HepG2 (cell line): ENCODE measurements around the gene MTCH2. TPM values are rescaled to one million over a fixed set of nuclear protein-coding genes. Genes with fewer than 3 reads are reported as not detected.
A peak's percentile ranks its signal among the peaks of the same experiment; 100 is the strongest.

Experiments used
- ATAC-seq: fragments of 200-7000 bp; cut with Tn5 transposase; 3 replicates; pipeline ENCODE4 v1.9.1; 2020; ENCODE audit warnings: mild to moderate bottlenecking, moderate library complexity
- BruUV-seq: library from RNA; stranded (reverse); fragments of 400-500 nt; replicated peaks from 2 replicates; lab custom pipeline; 2021; lab: Mats Ljungman, UMichigan
- CTCF ChIA-PET: fragments of 300-600 bp; formaldehyde crosslinking; extraction: SDS; loops from one replicate; lab custom pipeline; 2021; ENCODE audit warnings: low total read pairs, inconsistent platforms, low intra/inter-chr PET ratio; lab: Yijun Ruan, JAX
- POLR2A ChIA-PET: fragments of 350-600 bp; sonication (Branson Sonifier 250); formaldehyde crosslinking; loops from one replicate; lab custom pipeline; 2020; ENCODE audit warnings: antibody characterized with exemption, inconsistent platforms; lab: Yijun Ruan, JAX
- DNase-seq: peaks from one replicate; pipeline ENCODE4 v3.0.0-alpha.2; 2015; ENCODE audit warnings: low spot score
- FAIRE-seq: peaks from 3 replicates; lab custom pipeline; 2011; peaks lifted over from hg19 to GRCh38; lab: Jason Lieb, UNC
- H2AFZ ChIP-seq: one replicate; pipeline ENCODE4 v1.6.1; 2011; ENCODE audit warnings: low read length, inconsistent platforms
- H3K27ac ChIP-seq: fragments of 300-600 bp; 3 replicates; pipeline ENCODE4 v1.8.0; 2011; ENCODE audit warnings: mixed run types, mild to moderate bottlenecking, mixed read lengths, low read length, inconsistent platforms; ENCODE audit not compliant: insufficient read depth; ENCODE audit errors: extremely low read length
- H3K27me3 ChIP-seq, 2 experiments: fragments of 200-600 bp in 1 of 2; 2 replicates in 1 of 2; 3 replicates in 1 of 2; pipeline versions ENCODE4 v1.6.0 to v1.8.0; 2011; ENCODE audit warnings: low read length in 2 of 2, mild to moderate bottlenecking in 2 of 2, moderate library complexity in 2 of 2, inconsistent platforms in 1 of 2; ENCODE audit not compliant: insufficient read depth in 2 of 2, control insufficient read depth in 1 of 2
- H3K36me3 ChIP-seq, 2 experiments: fragments of 200-600 bp in 1 of 2; replicated peaks in 1 of 2; 2 replicates in 1 of 2; 3 replicates in 1 of 2; pipeline versions ENCODE4 v1.5.1 to v1.8.0; 2011; ENCODE audit warnings: low read length in 2 of 2, inconsistent platforms in 1 of 2; ENCODE audit not compliant: insufficient read depth in 2 of 2, control insufficient read depth in 1 of 2
- H3K4me1 ChIP-seq: 2 replicates; pipeline ENCODE4 v1.5.1; 2012; ENCODE audit warnings: low read length, inconsistent platforms; ENCODE audit not compliant: insufficient read depth
- H3K4me2 ChIP-seq: 2 replicates; pipeline ENCODE4 v1.6.0; 2011; ENCODE audit warnings: low read depth, low read length, inconsistent platforms
- H3K4me3 ChIP-seq, 3 experiments: fragments of 200-600 bp in 1 of 3; sonication (generic), shearing (Covaris generic) in 1 of 3; replicated peaks in 1 of 3; 2 replicates each; pipeline ENCODE4 v1.5.1; 2011 to 2016; ENCODE audit warnings: low read length in 3 of 3, inconsistent platforms in 2 of 3, low read depth in 2 of 3, mild to moderate bottlenecking in 2 of 3, control low read depth in 1 of 3, mixed read lengths in 1 of 3; ENCODE audit not compliant: insufficient read depth in 1 of 3
- H3K79me2 ChIP-seq: one replicate; pipeline ENCODE4 v1.6.1; 2011; ENCODE audit warnings: low read length, inconsistent platforms; ENCODE audit not compliant: insufficient read depth
- H3K9ac ChIP-seq: 2 replicates; pipeline ENCODE4 v1.6.0; 2011; ENCODE audit warnings: mild to moderate bottlenecking, low read depth, low read length, inconsistent platforms; ENCODE audit not compliant: insufficient read depth
- H3K9me3 ChIP-seq: 2 replicates; pipeline ENCODE4 v1.5.1; 2012; ENCODE audit warnings: mild to moderate bottlenecking, low read length
- H4K20me1 ChIP-seq: 2 replicates; pipeline ENCODE4 v1.6.0; 2011; ENCODE audit warnings: inconsistent platforms, mild to moderate bottlenecking, low read length, moderate library complexity; ENCODE audit not compliant: insufficient read depth
- AGO2 ChIP-seq: fragments of 200-400 bp; formaldehyde crosslinking; optimal IDR thresholded peaks from 2 replicates; pipeline ENCODE3; 2017; ENCODE audit warnings: mild to moderate bottlenecking, low read depth, low read length, moderate library complexity
- MAFK ChIP-seq, 2 experiments: IDR thresholded peaks in 1 of 2; conservative IDR thresholded peaks in 1 of 2; 2 replicates each; pipeline ENCODE4 v1.6.1; 2011; ENCODE audit warnings: improper control_type of control experiment in 2 of 2, low read length in 2 of 2
- PCBP1 ChIP-seq: fragments of 200-400 bp; formaldehyde crosslinking; IDR thresholded peaks from 2 replicates; pipeline ENCODE4 v1.6.1; 2017; ENCODE audit warnings: mild to moderate bottlenecking, low read depth, low read length, borderline replicate concordance
- RBFOX2 ChIP-seq: fragments of 200-400 bp; formaldehyde crosslinking; IDR thresholded peaks from 2 replicates; pipeline ENCODE4 v1.6.1; 2017; ENCODE audit warnings: low read depth, mild to moderate bottlenecking, low read length
- ZFP62 ChIP-seq: sonication (generic); formaldehyde crosslinking; IDR thresholded peaks from 2 replicates; pipeline ENCODE4 v1.4.0; 2020; ENCODE audit warnings: missing genetic modification reagents
- ZUFSP ChIP-seq: sonication (generic); formaldehyde crosslinking; IDR thresholded peaks from 2 replicates; pipeline ENCODE4 v1.9.0; 2021; ENCODE audit warnings: missing genetic modification reagents, mild to moderate bottlenecking, borderline replicate concordance
- WGBS: methylation state at CpG from one replicate; pipeline ENCODE4 v1.1.6; 2017; ENCODE audit warnings: low lambda C conversion rate; 5-methylcytosine and 5-hydroxymethylcytosine counted together
- in situ Hi-C: cut with HindIII; loops from 2 replicates; pipeline ENCODE4 v1.10.0; 2017; ENCODE audit warnings: low pct_unique_long_range_greater_than_20kb; ENCODE audit not compliant: extremely low pct_ligation_motif_present
- intact Hi-C: fragments of 100-400 bp; cut with micrococcal nuclease; formaldehyde crosslinking; loops from one replicate; pipeline ENCODE4 v1.10.0; 2022; ENCODE audit not compliant: unreplicated experiment
- polyA plus RNA-seq, 8 experiments: library from polyadenylated mRNA; depleted of rRNA in 3 of 8; stranded (reverse) in 7 of 8; unstranded in 1 of 8; fragments of >200 nt; fragmentation: Illumina TruSeq in 4 of 8; extraction: Trizol in 4 of 8; gene quantifications; 2 replicates each; pipeline versions ENCODE4 v1.2.1 to v1.2.3, GENCODE V29; 2011 to 2016; ENCODE audit warnings: low read depth in 4 of 8, missing spikeins in 1 of 8, mixed read lengths in 1 of 8; ENCODE audit not compliant: insufficient read depth in 1 of 8
- total RNA-seq, 5 experiments: library from RNA; depleted of rRNA; stranded (reverse); fragments of >200 nt; fragmentation: Illumina TruSeq; extraction: Trizol; gene quantifications; 2 replicates each; pipeline ENCODE4 v1.2.3, GENCODE V29; 2016; ENCODE audit warnings: low read depth in 1 of 5
- TF ChIP-seq, protein P1 (sequence below): conservative IDR thresholded peaks from 2 replicates; pipeline ENCODE4 v1.6.1; 2018; ENCODE audit warnings: missing genetic modification reagents

The MTCH2 gene
- total and polyA plus RNA-seq, 2 of the 13 experiments (the other 11 are each of a cell fraction or from before 2014, with no cell fraction given) = 112 to 272 TPM

DNA sequence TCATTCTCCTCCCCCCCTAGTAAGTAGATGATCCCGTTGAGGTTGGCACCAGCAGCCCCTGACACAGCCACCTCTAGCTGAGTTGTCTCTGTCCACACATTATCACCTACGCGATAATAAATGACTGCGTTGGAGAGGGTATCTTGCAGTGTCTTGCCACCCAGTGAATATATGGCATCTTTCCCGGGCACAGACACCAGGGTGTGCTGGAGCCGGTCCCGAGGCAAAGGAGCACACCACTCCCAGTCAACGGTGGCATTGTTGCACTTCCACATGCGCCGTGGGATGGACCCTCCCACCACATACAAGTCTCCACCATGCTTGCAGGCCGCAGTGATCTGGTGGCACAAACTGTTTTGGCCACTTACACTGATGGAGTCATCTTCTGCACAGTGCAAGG, 69.0 kb downstream of the MTCH2 start:
- WGBS = 95% methylated on average over 11 of the region's 11 CpGs
- H3K4me2 ChIP-seq = no peak overlapping the region
- intact Hi-C loops = no loop called here
- no peak for DNase-seq
- no peak overlapping the region for H3K4me3 ChIP-seq
- no peaks in the 10 kb centered on the region; a peak in 1 of 5 replicates for H3K27me3 ChIP-seq
- no TSS peak for BruUV-seq
- in situ Hi-C loops = no loop called here
- POLR2A ChIA-PET = interaction anchor here (2.3 kb wide), 1 partner anchor 7 kb away, joined by 8 read pairs; the partner anchor contains the start of gene PTPMT1
- peaks cover 12 to 47% of the 10 kb centered on the region in 2 experiments for H3K36me3 ChIP-seq
- peaks cover 20% of the 10 kb centered on the region for H3K79me2 ChIP-seq
- CTCF ChIA-PET = no interaction called here
- no peaks in the 10 kb centered on the region for H4K20me1 ChIP-seq
- H2AFZ ChIP-seq = no peak overlapping the region
- FAIRE-seq = no peak
- no peaks in the 10 kb centered on the region for H3K9me3 ChIP-seq
- H3K4me1 ChIP-seq = peaks cover 12% of the 10 kb centered on the region
- TF ChIP-seq ZUFSP = no peak
- TF ChIP-seq AGO2 = peak; percentile 25
- ATAC-seq = no peak
- H3K27ac ChIP-seq = no peak overlapping the region
- no peak overlapping the region for H3K9ac ChIP-seq

DNA sequence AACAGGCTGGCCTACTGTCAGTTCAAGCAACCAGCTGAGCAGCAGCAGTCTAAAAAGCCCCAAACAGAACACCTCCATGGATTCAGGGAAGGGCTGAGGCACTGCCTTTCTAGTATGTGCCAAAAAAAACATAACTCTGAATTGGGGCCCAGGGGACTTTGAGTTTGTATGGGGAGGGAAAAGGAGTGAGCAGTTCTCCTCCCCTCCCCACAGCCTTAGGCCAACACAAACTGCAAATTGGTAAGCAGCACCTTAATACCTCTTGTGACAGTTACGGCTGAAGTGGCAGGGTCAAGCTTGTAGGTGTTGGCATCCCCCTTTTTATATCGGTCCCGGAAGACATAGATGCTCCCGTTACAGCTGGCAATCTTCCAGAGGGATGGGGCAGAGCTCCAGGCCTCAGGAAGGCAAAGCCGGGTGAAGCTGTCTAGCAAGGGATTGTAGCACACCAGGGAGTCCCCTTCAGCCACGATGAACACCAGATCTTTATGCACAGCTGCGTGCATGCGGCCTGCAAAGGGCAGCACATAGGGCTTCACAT, 69.6 kb downstream of the MTCH2 start:
- no peaks in the 10 kb centered on the region for H4K20me1 ChIP-seq
- POLR2A ChIA-PET = no interaction called here
- WGBS = 100% methylated on average over 2 of the region's 8 CpGs
- intact Hi-C loops = no loop called here
- H3K9me3 ChIP-seq = no peaks in the 10 kb centered on the region
- no peak overlapping the region for H3K4me2 ChIP-seq
- H3K36me3 ChIP-seq = peaks cover 12 to 47% of the 10 kb centered on the region in 2 experiments
- no peak for ATAC-seq
- peaks cover 20% of the 10 kb centered on the region for H3K79me2 ChIP-seq
- CTCF ChIA-PET = no interaction called here
- no peak overlapping the region for H2AFZ ChIP-seq
- peaks cover 7% of the 10 kb centered on the region for H3K4me1 ChIP-seq
- no peak overlapping the region for H3K4me3 ChIP-seq
- no peak overlapping the region for H3K27ac ChIP-seq
- no peak for DNase-seq
- H3K27me3 ChIP-seq = no peaks in the 10 kb centered on the region
- no peak for FAIRE-seq
- in situ Hi-C loops = no loop called here
- BruUV-seq = no TSS peak
- TF ChIP-seq ZFP62 (CRISPR knock-in tag) (no peak), PCBP1 (no peak), RBFOX2 (0 out of 2 replicates have a peak, but pooled peaks have one; percentile 34), MAFK (conservative IDR thresholded peaks at IDR 0.05 in 1 of 2, IDR thresholded peaks at IDR 0.05 in 1 of 2; ENCODE audit: low read length in 2 of 2) (no peak)
- TF ChIP-seq, protein P1, sequence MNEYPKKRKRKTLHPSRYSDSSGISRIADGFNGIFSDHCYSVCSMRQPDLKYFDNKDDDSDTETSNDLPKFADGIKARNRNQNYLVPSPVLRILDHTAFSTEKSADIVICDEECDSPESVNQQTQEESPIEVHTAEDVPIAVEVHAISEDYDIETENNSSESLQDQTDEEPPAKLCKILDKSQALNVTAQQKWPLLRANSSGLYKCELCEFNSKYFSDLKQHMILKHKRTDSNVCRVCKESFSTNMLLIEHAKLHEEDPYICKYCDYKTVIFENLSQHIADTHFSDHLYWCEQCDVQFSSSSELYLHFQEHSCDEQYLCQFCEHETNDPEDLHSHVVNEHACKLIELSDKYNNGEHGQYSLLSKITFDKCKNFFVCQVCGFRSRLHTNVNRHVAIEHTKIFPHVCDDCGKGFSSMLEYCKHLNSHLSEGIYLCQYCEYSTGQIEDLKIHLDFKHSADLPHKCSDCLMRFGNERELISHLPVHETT (CRISPR knock-in tag) = no peak
- H3K9ac ChIP-seq = no peak overlapping the region
